ENCODE data around the gene GALNT7.

GRCh38 chr4:173282256-173282562 is 113.6 kb downstream of the GALNT7 start:
- TF ChIP-seq, protein P1, sequence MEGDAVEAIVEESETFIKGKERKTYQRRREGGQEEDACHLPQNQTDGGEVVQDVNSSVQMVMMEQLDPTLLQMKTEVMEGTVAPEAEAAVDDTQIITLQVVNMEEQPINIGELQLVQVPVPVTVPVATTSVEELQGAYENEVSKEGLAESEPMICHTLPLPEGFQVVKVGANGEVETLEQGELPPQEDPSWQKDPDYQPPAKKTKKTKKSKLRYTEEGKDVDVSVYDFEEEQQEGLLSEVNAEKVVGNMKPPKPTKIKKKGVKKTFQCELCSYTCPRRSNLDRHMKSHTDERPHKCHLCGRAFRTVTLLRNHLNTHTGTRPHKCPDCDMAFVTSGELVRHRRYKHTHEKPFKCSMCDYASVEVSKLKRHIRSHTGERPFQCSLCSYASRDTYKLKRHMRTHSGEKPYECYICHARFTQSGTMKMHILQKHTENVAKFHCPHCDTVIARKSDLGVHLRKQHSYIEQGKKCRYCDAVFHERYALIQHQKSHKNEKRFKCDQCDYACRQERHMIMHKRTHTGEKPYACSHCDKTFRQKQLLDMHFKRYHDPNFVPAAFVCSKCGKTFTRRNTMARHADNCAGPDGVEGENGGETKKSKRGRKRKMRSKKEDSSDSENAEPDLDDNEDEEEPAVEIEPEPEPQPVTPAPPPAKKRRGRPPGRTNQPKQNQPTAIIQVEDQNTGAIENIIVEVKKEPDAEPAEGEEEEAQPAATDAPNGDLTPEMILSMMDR (IDR thresholded peaks at IDR 0.05) = no peak
- TF ChIP-seq POLR2A (IDR thresholded peaks at IDR 0.05) (no peak), EP300 (IDR thresholded peaks at IDR 0.05) (no peak)

All from ovary (tissue), 3 donors.